ENCODE data around the gene DENND4C.

The DENND4C gene

GRCh38 chr9:19303216-19303615, 72.7 kb downstream of the DENND4C start:
- no CpG with 5 or more reads among the region's 1 CpG for WGBS, 2 experiments (ENCODE audit: insufficient coverage in 2 of 2)
- H3K9me3 ChIP-seq (ENCODE audit: control insufficient read depth, low read length), result no peaks in the 10 kb centered on the region
- no peak overlapping the region for H3K27ac ChIP-seq (ENCODE audit: low read depth, low read length, severe bottlenecking)
- H3K4me1 ChIP-seq (ENCODE audit: control insufficient read depth, insufficient read depth, low read length, poor library complexity, severe bottlenecking), result no peaks in the 10 kb centered on the region
- H3K4me3 ChIP-seq (ENCODE audit: extremely low read depth, insufficient read depth, low read length, poor library complexity, severe bottlenecking), result no peak overlapping the region
- peaks cover 36% of the 10 kb centered on the region for H3K36me3 ChIP-seq (ENCODE audit: control insufficient read depth, insufficient read depth, low read length)

GRCh38 chr9:19306568-19306967, 76.1 kb downstream of the DENND4C start:
- H3K9me3 ChIP-seq (ENCODE audit: control insufficient read depth, low read length), result no peaks in the 10 kb centered on the region
- no peak overlapping the region for H3K4me3 ChIP-seq (ENCODE audit: extremely low read depth, insufficient read depth, low read length, poor library complexity, severe bottlenecking)
- no peak overlapping the region for H3K27ac ChIP-seq (ENCODE audit: low read depth, low read length, severe bottlenecking)
- no peaks in the 10 kb centered on the region for H3K4me1 ChIP-seq (ENCODE audit: control insufficient read depth, insufficient read depth, low read length, poor library complexity, severe bottlenecking)
- WGBS, 2 experiments (ENCODE audit: insufficient coverage in 2 of 2), result 98 to 100% methylated on average over 3 to 4 of the region's 5 CpGs
- peaks cover 20% of the 10 kb centered on the region for H3K36me3 ChIP-seq (ENCODE audit: control insufficient read depth, insufficient read depth, low read length)

- 100% methylated on average over 1 of the region's 1 CpG; no CpG with 5 or more reads in 1 of the 2 experiments for WGBS, 2 experiments (ENCODE audit: insufficient coverage in 2 of 2)
These were observed 79.8 kb downstream of the DENND4C start for GRCh38 chr9:19310246-19310645.

GRCh38 chr9:19313573-19313972, 83.1 kb downstream of the DENND4C start:
- WGBS, 2 experiments (ENCODE audit: insufficient coverage in 2 of 2), result 100% methylated on average over 1 of the region's 3 CpGs
- Histone ChIP-seq H3K36me3 (ENCODE audit: control insufficient read depth, insufficient read depth, low read length) (peaks cover 12% of the 10 kb centered on the region), H3K4me3 (ENCODE audit: extremely low read depth, insufficient read depth, low read length, poor library complexity, severe bottlenecking) (no peak overlapping the region), H3K4me1 (ENCODE audit: control insufficient read depth, insufficient read depth, low read length, poor library complexity, severe bottlenecking) (no peaks in the 10 kb centered on the region), H3K9me3 (ENCODE audit: control insufficient read depth, low read length) (no peaks in the 10 kb centered on the region), H3K27ac (ENCODE audit: low read depth, low read length, severe bottlenecking) (no peak overlapping the region)

More at GRCh38 chr9:19310246-19310645, 79.8 kb downstream of the DENND4C start:
- no peaks in the 10 kb centered on the region for H3K4me1 ChIP-seq (ENCODE audit: control insufficient read depth, insufficient read depth, low read length, poor library complexity, severe bottlenecking)
- H3K9me3 ChIP-seq (ENCODE audit: control insufficient read depth, low read length), result no peaks in the 10 kb centered on the region
- no peak overlapping the region for H3K27ac ChIP-seq (ENCODE audit: low read depth, low read length, severe bottlenecking)
- no peak overlapping the region for H3K4me3 ChIP-seq (ENCODE audit: extremely low read depth, insufficient read depth, low read length, poor library complexity, severe bottlenecking)
- H3K36me3 ChIP-seq (ENCODE audit: control insufficient read depth, insufficient read depth, low read length), result peaks cover 7% of the 10 kb centered on the region

GRCh38 chr9:19320495-19320894, 90.0 kb downstream of the DENND4C start:
- Histone ChIP-seq H3K4me3 (ENCODE audit: extremely low read depth, insufficient read depth, low read length, poor library complexity, severe bottlenecking) (no peak overlapping the region), H3K36me3 (ENCODE audit: control insufficient read depth, insufficient read depth, low read length) (peaks cover 28% of the 10 kb centered on the region), H3K9me3 (ENCODE audit: control insufficient read depth, low read length) (no peaks in the 10 kb centered on the region), H3K4me1 (ENCODE audit: control insufficient read depth, insufficient read depth, low read length, poor library complexity, severe bottlenecking) (no peaks in the 10 kb centered on the region), H3K27ac (ENCODE audit: low read depth, low read length, severe bottlenecking) (no peak overlapping the region)
- WGBS, 2 experiments (ENCODE audit: insufficient coverage in 2 of 2), result 83% methylated on average over 1 of the region's 1 CpG; no CpG with 5 or more reads in 1 of the 2 experiments

GRCh38 chr9:19331877-19332276, 101.4 kb downstream of the DENND4C start:
- Histone ChIP-seq H3K9me3 (ENCODE audit: control insufficient read depth, low read length) (no peaks in the 10 kb centered on the region), H3K4me1 (ENCODE audit: control insufficient read depth, insufficient read depth, low read length, poor library complexity, severe bottlenecking) (no peaks in the 10 kb centered on the region), H3K4me3 (ENCODE audit: extremely low read depth, insufficient read depth, low read length, poor library complexity, severe bottlenecking) (no peak overlapping the region), H3K27ac (ENCODE audit: low read depth, low read length, severe bottlenecking) (no peak overlapping the region), H3K36me3 (ENCODE audit: control insufficient read depth, insufficient read depth, low read length) (peaks cover 36% of the 10 kb centered on the region)
- WGBS, 2 experiments (ENCODE audit: insufficient coverage in 2 of 2), result no CpG with 5 or more reads among the region's 2 CpGs

- Histone ChIP-seq H3K27ac (ENCODE audit: low read depth, low read length, severe bottlenecking) (no peak overlapping the region), H3K36me3 (ENCODE audit: control insufficient read depth, insufficient read depth, low read length) (peaks cover 35% of the 10 kb centered on the region), H3K4me3 (ENCODE audit: extremely low read depth, insufficient read depth, low read length, poor library complexity, severe bottlenecking) (no peak overlapping the region), H3K9me3 (ENCODE audit: control insufficient read depth, low read length) (no peaks in the 10 kb centered on the region), H3K4me1 (ENCODE audit: control insufficient read depth, insufficient read depth, low read length, poor library complexity, severe bottlenecking) (no peaks in the 10 kb centered on the region)
- WGBS, 2 experiments (ENCODE audit: insufficient coverage in 2 of 2), result no CpG with 5 or more reads among the region's 7 CpGs
These were observed 105.7 kb downstream of the DENND4C start for GRCh38 chr9:19336166-19336565.

GRCh38 chr9:19342947-19343346, 112.5 kb downstream of the DENND4C start:
- Histone ChIP-seq H3K9me3 (ENCODE audit: control insufficient read depth, low read length) (no peaks in the 10 kb centered on the region), H3K4me1 (ENCODE audit: control insufficient read depth, insufficient read depth, low read length, poor library complexity, severe bottlenecking) (no peaks in the 10 kb centered on the region), H3K4me3 (ENCODE audit: extremely low read depth, insufficient read depth, low read length, poor library complexity, severe bottlenecking) (no peak overlapping the region), H3K36me3 (ENCODE audit: control insufficient read depth, insufficient read depth, low read length) (peaks cover 33% of the 10 kb centered on the region), H3K27ac (ENCODE audit: low read depth, low read length, severe bottlenecking) (no peak overlapping the region)
- no CpG with 5 or more reads among the region's 2 CpGs for WGBS, 2 experiments (ENCODE audit: insufficient coverage in 2 of 2)

- Histone ChIP-seq H3K4me3 (ENCODE audit: extremely low read depth, insufficient read depth, low read length, poor library complexity, severe bottlenecking) (no peak overlapping the region), H3K27ac (ENCODE audit: low read depth, low read length, severe bottlenecking) (no peak overlapping the region), H3K4me1 (ENCODE audit: control insufficient read depth, insufficient read depth, low read length, poor library complexity, severe bottlenecking) (no peaks in the 10 kb centered on the region), H3K36me3 (ENCODE audit: control insufficient read depth, insufficient read depth, low read length) (peaks cover 32% of the 10 kb centered on the region), H3K9me3 (ENCODE audit: control insufficient read depth, low read length) (no peaks in the 10 kb centered on the region)
- 79 to 100% methylated on average over 2 of the region's 3 CpGs for WGBS, 2 experiments (ENCODE audit: insufficient coverage in 2 of 2)
These were observed 128.2 kb downstream of the DENND4C start for GRCh38 chr9:19358701-19359100.

GRCh38 chr9:19369107-19369506, 138.6 kb downstream of the DENND4C start:
- Histone ChIP-seq H3K9me3 (ENCODE audit: control insufficient read depth, low read length) (no peaks in the 10 kb centered on the region), H3K36me3 (ENCODE audit: control insufficient read depth, insufficient read depth, low read length) (peaks cover 53% of the 10 kb centered on the region), H3K4me1 (ENCODE audit: control insufficient read depth, insufficient read depth, low read length, poor library complexity, severe bottlenecking) (no peaks in the 10 kb centered on the region), H3K4me3 (ENCODE audit: extremely low read depth, insufficient read depth, low read length, poor library complexity, severe bottlenecking) (no peak overlapping the region), H3K27ac (ENCODE audit: low read depth, low read length, severe bottlenecking) (no peak overlapping the region)
- 86 to 100% methylated on average over 1 of the region's 2 CpGs for WGBS, 2 experiments (ENCODE audit: insufficient coverage in 2 of 2)

- Histone ChIP-seq H3K9me3 (ENCODE audit: control insufficient read depth, low read length) (no peaks in the 10 kb centered on the region), H3K36me3 (ENCODE audit: control insufficient read depth, insufficient read depth, low read length) (peaks cover 61% of the 10 kb centered on the region)
- 80 to 88% methylated on average over 1 to 2 of the region's 5 CpGs for WGBS, 2 experiments (ENCODE audit: insufficient coverage in 2 of 2)
These were observed 141.4 kb downstream of the DENND4C start for GRCh38 chr9:19371942-19372341.

More at GRCh38 chr9:19371942-19372341, 141.4 kb downstream of the DENND4C start:
- no peak overlapping the region for H3K4me3 ChIP-seq (ENCODE audit: extremely low read depth, insufficient read depth, low read length, poor library complexity, severe bottlenecking)
- H3K27ac ChIP-seq (ENCODE audit: low read depth, low read length, severe bottlenecking), result no peak overlapping the region
- H3K4me1 ChIP-seq (ENCODE audit: control insufficient read depth, insufficient read depth, low read length, poor library complexity, severe bottlenecking), result peaks cover 7% of the 10 kb centered on the region
